Sigmoid colon (tissue), 7 donors: ENCODE results near the gene KAZN. TPM values are rescaled to one million over a fixed set of nuclear protein-coding genes. Genes with fewer than 3 reads are reported as not detected.

Experiments
- DNase-seq: peaks from one replicate; pipeline ENCODE4 v3.0.0-alpha.2; 2019
- H3K27ac ChIP-seq, 4 donors: fragments of 200-600 bp; sonication (generic); one replicate each; pipeline ENCODE4 v1.5.1; 2016 to 2019; ENCODE audit warnings: mild to moderate bottlenecking in 1 of 4
- H3K27me3 ChIP-seq, 3 donors: fragments of 200-600 bp; sonication (generic); one replicate each; pipeline ENCODE4 v1.5.1; 2019; ENCODE audit warnings: mild to moderate bottlenecking in 1 of 3
- H3K36me3 ChIP-seq, 4 donors: fragments of 200-600 bp; sonication (generic); one replicate each; pipeline ENCODE4 v1.5.1; 2016 to 2019
- H3K4me1 ChIP-seq, 4 donors: fragments of 200-600 bp; sonication (generic); one replicate each; pipeline ENCODE4 v1.5.1; 2017 to 2019
- H3K4me3 ChIP-seq, 4 donors: fragments of 200-600 bp; sonication (generic); one replicate each; pipeline ENCODE4 v1.5.1; 2017 to 2019; ENCODE audit warnings: mild to moderate bottlenecking in 2 of 4, moderate library complexity in 1 of 4
- H3K9me3 ChIP-seq, 4 donors: fragments of 200-600 bp in 3 of 4; sonication (generic) in 3 of 4; one replicate each; pipeline versions ENCODE4 v1.5.1 to v1.6.1; 2013 to 2019
- EP300 ChIP-seq, 4 donors: sonication (generic); formaldehyde crosslinking; IDR thresholded peaks; one replicate each; pipeline ENCODE4 v1.6.1; 2017; ENCODE audit warnings: antibody characterized with exemption in 4 of 4
- POLR2A ChIP-seq, 2 donors: fragments of 450-650 bp; IDR thresholded peaks; one replicate each; pipeline ENCODE4 v1.6.1; 2016; ENCODE audit warnings: antibody characterized with exemption in 2 of 2, mild to moderate bottlenecking in 2 of 2, moderate library complexity in 2 of 2
- POLR2AphosphoS5 ChIP-seq, 4 donors: sonication (generic); formaldehyde crosslinking; IDR thresholded peaks; one replicate each; pipeline ENCODE4 v1.6.1; 2017; ENCODE audit warnings: antibody characterized with exemption in 4 of 4
- WGBS, 2 donors: extraction: QIAGEN DNeasy Blood & Tissue Kit; methylation state at CpG; one replicate each; pipeline ENCODE4 v1.1.7; 2013; 5-methylcytosine and 5-hydroxymethylcytosine counted together
- intact Hi-C: fragments of 100-400 bp; cut with DNase I; formaldehyde crosslinking; loops from one replicate; pipeline ENCODE4 v1.15.1; 2023
- polyA plus RNA-seq, 3 donors: library from polyadenylated mRNA; stranded (reverse); fragments of 200-250 nt; gene quantifications; one replicate each; pipeline ENCODE4 v1.2.3, GENCODE V29; 2013
- total RNA-seq, 4 donors: library from RNA; depleted of rRNA; stranded (reverse); fragments of >200 nt; gene quantifications; one replicate each; pipeline ENCODE4 v1.1.0, GENCODE V29; 2016
- TF ChIP-seq, protein P1 (sequence below), 4 experiments: fragments of 450-650 bp in 3 of 4; fragments of 200-600 bp in 1 of 4; IDR thresholded peaks; one replicate each; pipeline ENCODE4 v1.5.1; 2016 to 2019; ENCODE audit warnings: antibody characterized with exemption in 4 of 4, mild to moderate bottlenecking in 3 of 4, moderate library complexity in 2 of 4
- donor health status: healthy with polysubstance abuse.
- donor health status: Bipolar disorder and iron deficiency.
- donor health status: healthy.

KAZN gene
- total and polyA plus RNA-seq, 7 donors = 2.5 to 11.4 (median 5.6) TPM

DNA sequence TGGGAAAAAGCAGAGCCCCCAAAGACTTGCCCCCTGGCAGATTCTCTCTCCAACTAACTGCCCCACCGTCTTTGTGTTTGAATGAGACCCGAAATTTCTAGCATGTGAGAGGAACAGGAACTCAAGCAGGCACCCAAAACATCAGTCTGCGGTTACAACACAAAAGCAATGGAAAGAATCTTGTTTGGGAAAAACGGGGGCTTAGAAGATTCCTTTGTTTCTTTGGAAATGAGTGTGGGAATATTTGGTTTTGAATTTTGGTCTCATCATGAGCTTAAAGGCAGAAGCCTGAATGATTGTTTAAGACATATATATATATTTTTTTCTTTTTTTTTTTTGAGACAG lies 366.2 kb downstream of the KAZN start:
- Histone ChIP-seq H3K27me3 (no peaks in the 10 kb centered on the region), H3K4me3 (no peak overlapping the region), H3K27ac (no peak overlapping the region), H3K4me1 (peaks cover 0 to 9% (median 5%) of the 10 kb centered on the region in 4 donors), H3K36me3 (peaks cover 0 to 7% (median 0%) of the 10 kb centered on the region in 4 donors), H3K9me3 (no peaks in the 10 kb centered on the region)
- no peak for DNase-seq
- intact Hi-C loops = no loop called here
- TF ChIP-seq, protein P1, sequence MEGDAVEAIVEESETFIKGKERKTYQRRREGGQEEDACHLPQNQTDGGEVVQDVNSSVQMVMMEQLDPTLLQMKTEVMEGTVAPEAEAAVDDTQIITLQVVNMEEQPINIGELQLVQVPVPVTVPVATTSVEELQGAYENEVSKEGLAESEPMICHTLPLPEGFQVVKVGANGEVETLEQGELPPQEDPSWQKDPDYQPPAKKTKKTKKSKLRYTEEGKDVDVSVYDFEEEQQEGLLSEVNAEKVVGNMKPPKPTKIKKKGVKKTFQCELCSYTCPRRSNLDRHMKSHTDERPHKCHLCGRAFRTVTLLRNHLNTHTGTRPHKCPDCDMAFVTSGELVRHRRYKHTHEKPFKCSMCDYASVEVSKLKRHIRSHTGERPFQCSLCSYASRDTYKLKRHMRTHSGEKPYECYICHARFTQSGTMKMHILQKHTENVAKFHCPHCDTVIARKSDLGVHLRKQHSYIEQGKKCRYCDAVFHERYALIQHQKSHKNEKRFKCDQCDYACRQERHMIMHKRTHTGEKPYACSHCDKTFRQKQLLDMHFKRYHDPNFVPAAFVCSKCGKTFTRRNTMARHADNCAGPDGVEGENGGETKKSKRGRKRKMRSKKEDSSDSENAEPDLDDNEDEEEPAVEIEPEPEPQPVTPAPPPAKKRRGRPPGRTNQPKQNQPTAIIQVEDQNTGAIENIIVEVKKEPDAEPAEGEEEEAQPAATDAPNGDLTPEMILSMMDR (IDR thresholded peaks at IDR 0.05) = no peak
- TF ChIP-seq POLR2AphosphoS5 (IDR thresholded peaks at IDR 0.05) (no peak), POLR2A (IDR thresholded peaks at IDR 0.05) (no peak), EP300 (IDR thresholded peaks at IDR 0.05) (no peak)
- 79 to 88% methylated on average over 4 of the region's 4 CpGs for WGBS, 2 donors

GRCh38 chr1:14968251-14968851 lies 369.9 kb downstream of the KAZN start:
- Histone ChIP-seq H3K27me3 (no peaks in the 10 kb centered on the region), H3K27ac (peak overlapping the region; percentile 42 to 73 (median 54)), H3K4me3 (no peak overlapping the region), H3K36me3 (no peaks in the 10 kb centered on the region), H3K9me3 (peaks cover 0 to 2% (median 0%) of the 10 kb centered on the region in 4 donors), H3K4me1 (peaks cover 0 to 32% (median 25%) of the 10 kb centered on the region in 4 donors)
- 82 to 87% methylated on average over 15 of the region's 15 CpGs for WGBS, 2 donors
- TF ChIP-seq POLR2AphosphoS5 (IDR thresholded peaks at IDR 0.05) = peak in 2 of 4 donors; percentile 24 to 33
- TF ChIP-seq, protein P1 (IDR thresholded peaks at IDR 0.05) = no peak
- no peak for TF ChIP-seq POLR2A (IDR thresholded peaks at IDR 0.05)
- TF ChIP-seq EP300 (IDR thresholded peaks at IDR 0.05) = no peak
- intact Hi-C loops = no loop called here
- peak; percentile 85 for DNase-seq

GRCh38 chr1:14969006-14969405 lies 370.5 kb downstream of the KAZN start:
- DNase-seq = no peak
- Histone ChIP-seq H3K27ac (peak overlapping the region; percentile 42 to 73 (median 54)), H3K27me3 (no peaks in the 10 kb centered on the region), H3K9me3 (peaks cover 0 to 5% (median 1%) of the 10 kb centered on the region in 4 donors), H3K4me3 (no peak overlapping the region), H3K4me1 (peaks cover 0 to 32% (median 25%) of the 10 kb centered on the region in 4 donors), H3K36me3 (no peaks in the 10 kb centered on the region)
- WGBS, 2 donors = 76 to 86% methylated on average over 7 of the region's 7 CpGs
- intact Hi-C loops = no loop called here
- TF ChIP-seq POLR2AphosphoS5 (IDR thresholded peaks at IDR 0.05) (no peak), POLR2A (IDR thresholded peaks at IDR 0.05) (no peak)

DNA sequence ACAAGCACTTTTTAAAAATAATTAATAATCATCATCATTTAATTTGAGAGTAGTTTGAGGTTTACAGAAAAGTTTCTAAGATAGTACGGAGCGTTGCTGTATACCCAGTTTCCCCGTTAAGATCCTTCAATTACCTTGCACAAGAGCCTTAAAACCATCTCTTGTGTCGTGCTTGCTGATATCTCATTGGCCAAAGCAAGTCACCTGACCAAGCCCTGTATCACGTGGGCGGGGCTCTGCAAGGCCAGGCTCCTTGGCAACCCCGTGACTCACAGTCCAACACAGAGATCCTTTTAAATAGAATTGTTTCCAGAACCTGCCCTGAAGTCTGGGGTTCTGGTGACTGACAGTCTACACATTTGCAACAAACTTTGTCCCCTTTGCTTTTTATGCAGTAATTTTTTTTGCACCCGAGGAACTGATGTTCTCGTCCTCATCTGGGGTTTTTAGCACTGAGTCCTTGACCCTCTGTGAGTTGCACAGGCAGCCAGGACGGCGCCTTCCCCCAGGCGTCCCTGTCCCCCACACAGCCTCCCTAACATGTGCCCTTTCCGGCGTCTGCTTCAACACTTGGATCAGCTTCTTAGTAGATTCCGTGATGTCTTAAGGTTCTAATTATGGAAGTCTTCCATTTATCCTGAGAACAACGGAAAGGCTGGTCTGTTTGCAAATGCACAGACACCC lies 371.8 kb downstream of the KAZN start:
- H3K4me1 ChIP-seq = peaks cover 0 to 36% (median 28%) of the 10 kb centered on the region in 4 donors
- peak; percentile 81 for DNase-seq

DNA sequence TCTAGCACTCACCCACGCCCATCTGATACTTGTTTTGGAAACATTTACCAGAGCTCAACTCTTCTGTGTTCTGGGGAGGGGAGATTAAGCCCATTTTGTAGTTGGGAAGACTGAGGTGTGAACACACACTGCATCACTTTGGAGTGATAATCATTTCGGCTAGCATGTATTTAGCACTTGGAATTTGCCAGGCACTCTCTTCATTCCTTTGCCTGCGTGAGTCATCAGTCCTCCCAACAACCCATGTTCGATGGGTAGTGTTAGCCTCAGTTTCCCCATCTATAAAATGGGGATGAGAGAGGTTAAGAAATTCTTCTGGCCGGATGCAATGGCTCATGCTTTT lies 372.3 kb downstream of the KAZN start:
- TF ChIP-seq POLR2AphosphoS5 (IDR thresholded peaks at IDR 0.05) (no peak), EP300 (IDR thresholded peaks at IDR 0.05) (no peak)
- intact Hi-C loops = no loop called here
- no peak for DNase-seq
- WGBS, 2 donors = 87 to 92% methylated on average over 5 of the region's 5 CpGs
- Histone ChIP-seq H3K27me3 (no peaks in the 10 kb centered on the region), H3K36me3 (no peaks in the 10 kb centered on the region), H3K9me3 (peaks cover 0 to 6% (median 1%) of the 10 kb centered on the region in 4 donors), H3K27ac (peak overlapping the region in 1 of 4 donors; percentile 25), H3K4me3 (no peak overlapping the region), H3K4me1 (peaks cover 0 to 36% (median 28%) of the 10 kb centered on the region in 4 donors)

More for the DNA sequence above, 371.8 kb downstream of the KAZN start:
- 73 to 76% methylated on average over 16 of the region's 16 CpGs for WGBS, 2 donors
- H3K27ac ChIP-seq = peak overlapping the region in 2 of 4 donors; percentile 8 to 25
- intact Hi-C loops = no loop called here
- H3K27me3 ChIP-seq = no peaks in the 10 kb centered on the region
- H3K36me3 ChIP-seq = no peaks in the 10 kb centered on the region
- H3K9me3 ChIP-seq = peaks cover 0 to 6% (median 1%) of the 10 kb centered on the region in 4 donors
- H3K4me3 ChIP-seq = no peak overlapping the region
- TF ChIP-seq POLR2AphosphoS5 (IDR thresholded peaks at IDR 0.05) = no peak
- no peak for TF ChIP-seq EP300 (IDR thresholded peaks at IDR 0.05)
- TF ChIP-seq POLR2A (IDR thresholded peaks at IDR 0.05) = no peak
- TF ChIP-seq, protein P1 (IDR thresholded peaks at IDR 0.05) = no peak
